ENCODE measurements around the gene PTPN6. TPM values are rescaled to one million over a fixed set of nuclear protein-coding genes. Genes with fewer than 3 reads are reported as not detected.
A peak's percentile ranks its signal among the peaks of the same experiment; 100 is the strongest.

The PTPN6 gene
- total and polyA plus RNA-seq, 2 of the 8 experiments (the other 6 are each of a cell fraction or from before 2014, with no cell fraction given) = 16.3 to 28.4 TPM

DNA sequence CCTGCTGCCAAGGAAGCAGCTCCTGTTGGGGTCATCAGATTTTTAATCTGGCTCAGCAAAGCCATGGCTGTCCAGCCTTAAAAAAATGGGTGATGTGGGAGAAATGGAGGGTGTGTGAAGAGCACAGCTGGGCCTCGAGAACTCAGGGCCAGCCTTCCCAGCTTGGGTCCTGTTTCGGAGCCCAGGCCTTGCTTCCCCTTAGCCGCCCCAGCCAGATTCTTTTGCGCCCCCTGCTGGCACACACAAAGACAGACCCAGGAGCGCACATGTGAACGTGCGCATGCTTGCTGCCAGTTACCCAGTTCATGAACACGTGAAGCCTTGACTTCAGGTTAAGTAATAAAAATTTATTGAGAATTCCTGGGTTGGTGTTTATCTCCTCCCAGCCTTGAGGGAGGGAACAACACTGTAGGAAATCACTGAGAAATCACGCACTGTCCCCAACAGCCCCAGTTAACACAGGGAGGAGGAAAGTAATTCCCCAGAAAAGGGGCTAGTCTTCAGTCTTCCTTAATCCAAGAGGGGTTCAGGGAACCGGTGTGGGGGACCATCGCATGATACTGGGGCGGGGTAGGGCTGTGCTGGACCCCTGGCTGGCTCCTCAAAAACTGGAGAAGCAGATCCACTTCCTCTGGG, 14.0 kb downstream of the PTPN6 start (continued):
- TF ChIP-seq JUND (IDR thresholded peaks at IDR 0.05; ENCODE audit: low read length) = 0 out of 2 replicates have a peak, but pooled peaks have one; percentile 7
- TF ChIP-seq TBP (IDR thresholded peaks at IDR 0.05; ENCODE audit: low read depth, low read length) = peak; percentile 33; the same call in 1 of the 2 replicates
- TF ChIP-seq YY1 (IDR thresholded peaks at IDR 0.05; ENCODE audit: low read depth, low read length) = 0 out of 2 replicates have a peak, but pooled peaks have one; percentile 49
- peak in 1 of 2 experiments; percentile 88; a peak in 2 of 4 replicates for TF ChIP-seq SIN3A (conservative IDR thresholded peaks at IDR 0.05 in 1 of 2, IDR thresholded peaks at IDR 0.05 in 1 of 2; ENCODE audit: low read depth in 1 of 2, low read length in 2 of 2)
- TF ChIP-seq, protein P1, sequence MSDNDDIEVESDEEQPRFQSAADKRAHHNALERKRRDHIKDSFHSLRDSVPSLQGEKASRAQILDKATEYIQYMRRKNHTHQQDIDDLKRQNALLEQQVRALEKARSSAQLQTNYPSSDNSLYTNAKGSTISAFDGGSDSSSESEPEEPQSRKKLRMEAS (IDR thresholded peaks at IDR 0.05) = peak; percentile 93
- peak in 1 of 2 experiments; percentile 46; a peak in 2 of 3 replicates for TF ChIP-seq POLR2A (IDR thresholded peaks at IDR 0.05; ENCODE audit: control extremely low read depth in 1 of 2, low read depth in 2 of 2, low read length in 2 of 2)
- TF ChIP-seq RAD21 (IDR thresholded peaks at IDR 0.05 in 1 of 2, conservative IDR thresholded peaks at IDR 0.05 in 1 of 2; ENCODE audit: low read depth in 2 of 2, low read length in 2 of 2) = peak; percentile 64 to 72
- TF ChIP-seq TEAD4 (IDR thresholded peaks at IDR 0.05; ENCODE audit: low read depth, low read length) = no peak
- TF ChIP-seq BCL11A (IDR thresholded peaks at IDR 0.05; ENCODE audit: low read depth in 2 of 2, low read length in 2 of 2) = no peak
